ENCODE data around the gene KRR1. TPM values are rescaled to one million over a fixed set of nuclear protein-coding genes. Genes with fewer than 3 reads are reported as not detected.

The KRR1 gene
- total RNA-seq, 5 donors from 2014 or later (not counting 1 experiment from before 2014, with no cell fraction given): 53.7 to 122 (median 66.5) TPM

- H3K27me3 Mint-ChIP-seq: peaks cover 22 to 26% of the 10 kb centered on the region in 2 donors
Measured at GRCh38 chr12:75553398-75553797, 42.0 kb upstream of the KRR1 start.

GRCh38 chr12:75551477-75551876 is 40.1 kb upstream of the KRR1 start:
- no peaks in the 10 kb centered on the region for H3K9me3 ChIP-seq
- H3K27ac ChIP-seq (ENCODE audit: low read length): no peak overlapping the region
- Mint-ChIP-seq H3K4me1 (no peaks in the 10 kb centered on the region), H3K36me3 (no peaks in the 10 kb centered on the region), H3K9me3 (no peaks in the 10 kb centered on the region), H3K4me3 (no peak overlapping the region), H3K27me3 (peaks cover 33% of the 10 kb centered on the region in 2 donors), H3K27ac (no peak overlapping the region)
- H3K4me3 ChIP-seq (ENCODE audit: control insufficient read depth in 1 of 2, extremely low read depth in 1 of 2, low read length in 1 of 2): no peak overlapping the region
- CTCF ChIA-PET: no interaction called here
- peaks cover 0 to 8% of the 10 kb centered on the region in 2 experiments for H3K27me3 ChIP-seq (replicated peaks in 1 of 2; ENCODE audit: control insufficient read depth in 2 of 2, extremely low read depth in 1 of 2, insufficient read depth in 2 of 2, low read length in 1 of 2)
- H3K4me1 ChIP-seq (ENCODE audit: control insufficient read depth in 1 of 2, extremely low read depth in 1 of 2, insufficient read depth in 2 of 2, low read length in 2 of 2): no peaks in the 10 kb centered on the region
- no peaks in the 10 kb centered on the region for H3K36me3 ChIP-seq (ENCODE audit: control insufficient read depth in 2 of 2, extremely low read depth in 1 of 2, insufficient read depth in 1 of 2, low read length in 1 of 2)
- DNase-seq (no peak), ATAC-seq (replicated peaks in 1 of 4) (no peak)
- POLR2A ChIA-PET: interaction anchor here in 1 of 2 donors (0.6 kb wide), 1 partner anchor 283 kb away, joined by 4 read pairs; no protein-coding TSS in a partner anchor

More at GRCh38 chr12:75553398-75553797, 42.0 kb upstream of the KRR1 start:
- DNase-seq (no peak), ATAC-seq (replicated peaks in 1 of 4) (no peak)
- ChIA-PET POLR2A (interaction anchor here in 1 of 2 donors (0.5 kb wide), 1 partner anchor 448 kb away, joined by 4 read pairs; no protein-coding TSS in a partner anchor), CTCF (no interaction called here)
- Mint-ChIP-seq H3K4me3 (no peak overlapping the region), H3K9me3 (no peaks in the 10 kb centered on the region), H3K27ac (no peak overlapping the region), H3K36me3 (no peaks in the 10 kb centered on the region), H3K4me1 (no peaks in the 10 kb centered on the region)
- Histone ChIP-seq H3K36me3 (ENCODE audit: control insufficient read depth in 2 of 2, extremely low read depth in 1 of 2, insufficient read depth in 1 of 2, low read length in 1 of 2) (no peaks in the 10 kb centered on the region), H3K27me3 (replicated peaks in 1 of 2; ENCODE audit: control insufficient read depth in 2 of 2, extremely low read depth in 1 of 2, insufficient read depth in 2 of 2, low read length in 1 of 2) (no peaks in the 10 kb centered on the region), H3K4me1 (ENCODE audit: control insufficient read depth in 1 of 2, extremely low read depth in 1 of 2, insufficient read depth in 2 of 2, low read length in 2 of 2) (no peaks in the 10 kb centered on the region), H3K27ac (ENCODE audit: low read length) (no peak overlapping the region), H3K9me3 (no peaks in the 10 kb centered on the region), H3K4me3 (ENCODE audit: control insufficient read depth in 1 of 2, extremely low read depth in 1 of 2, low read length in 1 of 2) (no peak overlapping the region)
- 70% methylated on average over 1 of the region's 1 CpG for WGBS (ENCODE audit: insufficient coverage)

- Mint-ChIP-seq H3K27ac (peak overlapping the region in 1 of 2 donors; percentile 17), H3K4me3 (no peak overlapping the region), H3K4me1 (no peaks in the 10 kb centered on the region), H3K27me3 (peaks cover 30 to 34% of the 10 kb centered on the region in 2 donors), H3K36me3 (no peaks in the 10 kb centered on the region), H3K9me3 (no peaks in the 10 kb centered on the region)
- Histone ChIP-seq H3K4me1 (ENCODE audit: control insufficient read depth in 1 of 2, extremely low read depth in 1 of 2, insufficient read depth in 2 of 2, low read length in 2 of 2) (no peaks in the 10 kb centered on the region), H3K36me3 (ENCODE audit: control insufficient read depth in 2 of 2, extremely low read depth in 1 of 2, insufficient read depth in 1 of 2, low read length in 1 of 2) (no peaks in the 10 kb centered on the region), H3K4me3 (ENCODE audit: control insufficient read depth in 1 of 2, extremely low read depth in 1 of 2, low read length in 1 of 2) (no peak overlapping the region), H3K27me3 (replicated peaks in 1 of 2; ENCODE audit: control insufficient read depth in 2 of 2, extremely low read depth in 1 of 2, insufficient read depth in 2 of 2, low read length in 1 of 2) (peaks cover 0 to 8% of the 10 kb centered on the region in 2 experiments), H3K27ac (ENCODE audit: low read length) (no peak overlapping the region), H3K9me3 (no peaks in the 10 kb centered on the region)
- ChIA-PET POLR2A (interaction anchor here in 1 of 2 donors (0.6 kb wide), 1 partner anchor 284 kb away, joined by 4 read pairs; no protein-coding TSS in a partner anchor), CTCF (no interaction called here)
- no peak for ATAC-seq (replicated peaks in 1 of 4)
- no peak for DNase-seq
- 66% methylated on average over 5 of the region's 8 CpGs for WGBS (ENCODE audit: insufficient coverage)
Measured at GRCh38 chr12:75550401-75551240, 39.2 kb upstream of the KRR1 start.

- H3K27ac ChIP-seq (ENCODE audit: low read length): no peak overlapping the region
- Mint-ChIP-seq H3K4me1 (no peaks in the 10 kb centered on the region), H3K9me3 (no peaks in the 10 kb centered on the region), H3K27ac (no peak overlapping the region), H3K27me3 (peaks cover 34% of the 10 kb centered on the region in 2 donors), H3K36me3 (no peaks in the 10 kb centered on the region), H3K4me3 (no peak overlapping the region)
- peaks cover 0 to 8% of the 10 kb centered on the region in 2 experiments for H3K27me3 ChIP-seq (replicated peaks in 1 of 2; ENCODE audit: control insufficient read depth in 2 of 2, extremely low read depth in 1 of 2, insufficient read depth in 2 of 2, low read length in 1 of 2)
- H3K9me3 ChIP-seq: no peaks in the 10 kb centered on the region
- no peak overlapping the region for H3K4me3 ChIP-seq (ENCODE audit: control insufficient read depth in 1 of 2, extremely low read depth in 1 of 2, low read length in 1 of 2)
- no peaks in the 10 kb centered on the region for H3K36me3 ChIP-seq (ENCODE audit: control insufficient read depth in 2 of 2, extremely low read depth in 1 of 2, insufficient read depth in 1 of 2, low read length in 1 of 2)
- no peak for DNase-seq
- WGBS (ENCODE audit: insufficient coverage): 80% methylated on average over 1 of the region's 2 CpGs
- H3K4me1 ChIP-seq (ENCODE audit: control insufficient read depth in 1 of 2, extremely low read depth in 1 of 2, insufficient read depth in 2 of 2, low read length in 2 of 2): no peaks in the 10 kb centered on the region
- POLR2A ChIA-PET: no interaction called here
- CTCF ChIA-PET: no interaction called here
- ATAC-seq (replicated peaks in 1 of 4): no peak
Measured at GRCh38 chr12:75549989-75550388, 38.6 kb upstream of the KRR1 start.

- Histone ChIP-seq H3K9me3 (no peaks in the 10 kb centered on the region), H3K4me1 (ENCODE audit: control insufficient read depth in 1 of 2, extremely low read depth in 1 of 2, insufficient read depth in 2 of 2, low read length in 2 of 2) (no peaks in the 10 kb centered on the region), H3K27me3 (replicated peaks in 1 of 2; ENCODE audit: control insufficient read depth in 2 of 2, extremely low read depth in 1 of 2, insufficient read depth in 2 of 2, low read length in 1 of 2) (peaks cover 0 to 8% of the 10 kb centered on the region in 2 experiments), H3K27ac (ENCODE audit: low read length) (no peak overlapping the region), H3K4me3 (ENCODE audit: control insufficient read depth in 1 of 2, extremely low read depth in 1 of 2, low read length in 1 of 2) (no peak overlapping the region), H3K36me3 (ENCODE audit: control insufficient read depth in 2 of 2, extremely low read depth in 1 of 2, insufficient read depth in 1 of 2, low read length in 1 of 2) (no peaks in the 10 kb centered on the region)
- no peaks in the 10 kb centered on the region for H3K36me3 Mint-ChIP-seq
- no peak overlapping the region for H3K27ac Mint-ChIP-seq
- WGBS (ENCODE audit: insufficient coverage): no CpG with 5 or more reads among the region's 1 CpG
- DNase-seq (no peak), ATAC-seq (replicated peaks in 1 of 4) (no peak)
- POLR2A ChIA-PET: no interaction called here
- H3K4me3 Mint-ChIP-seq: no peak overlapping the region
- H3K4me1 Mint-ChIP-seq: no peaks in the 10 kb centered on the region
- CTCF ChIA-PET: no interaction called here
- no peaks in the 10 kb centered on the region for H3K9me3 Mint-ChIP-seq
- H3K27me3 Mint-ChIP-seq: peaks cover 39 to 41% of the 10 kb centered on the region in 2 donors
Measured at GRCh38 chr12:75548879-75549278, 37.5 kb upstream of the KRR1 start.

GRCh38 chr12:75545636-75546035 is 34.2 kb upstream of the KRR1 start:
- no peaks in the 10 kb centered on the region for H3K36me3 ChIP-seq (ENCODE audit: control insufficient read depth in 2 of 2, extremely low read depth in 1 of 2, insufficient read depth in 1 of 2, low read length in 1 of 2)
- Mint-ChIP-seq H3K4me1 (no peaks in the 10 kb centered on the region), H3K36me3 (no peaks in the 10 kb centered on the region), H3K4me3 (no peak overlapping the region), H3K27ac (no peak overlapping the region), H3K9me3 (no peaks in the 10 kb centered on the region), H3K27me3 (peaks cover 32 to 33% of the 10 kb centered on the region in 2 donors)
- ChIA-PET POLR2A (interaction anchor here in 1 of 2 donors (0.5 kb wide), 1 partner anchor 405 kb away, joined by 3 read pairs; no protein-coding TSS in a partner anchor), CTCF (interaction anchor here in 1 of 2 donors (0.5 kb wide), 1 partner anchor 389 kb away, joined by 3 read pairs; no protein-coding TSS in a partner anchor)
- whole genome bisulfite sequencing (ENCODE audit: insufficient coverage): no CpG with 5 or more reads among the region's 1 CpG
- DNase-seq (no peak), ATAC-seq (replicated peaks in 1 of 4) (no peak)
- no peaks in the 10 kb centered on the region for H3K4me1 ChIP-seq (ENCODE audit: control insufficient read depth in 1 of 2, extremely low read depth in 1 of 2, insufficient read depth in 2 of 2, low read length in 2 of 2)
- no peaks in the 10 kb centered on the region for H3K9me3 ChIP-seq
- no peak overlapping the region for H3K4me3 ChIP-seq (ENCODE audit: control insufficient read depth in 1 of 2, extremely low read depth in 1 of 2, low read length in 1 of 2)
- peaks cover 0 to 8% of the 10 kb centered on the region in 2 experiments for H3K27me3 ChIP-seq (replicated peaks in 1 of 2; ENCODE audit: control insufficient read depth in 2 of 2, extremely low read depth in 1 of 2, insufficient read depth in 2 of 2, low read length in 1 of 2)
- no peak overlapping the region for H3K27ac ChIP-seq (ENCODE audit: low read length)
